GM12878 (cell line): Measurements from ENCODE around the gene FURIN.

Experiments
- CREM ChIP-seq: IDR thresholded peaks from 2 replicates; pipeline ENCODE4 v1.6.1; 2014; ENCODE audit warnings: antibody characterized with exemption, low read depth
- CTCF ChIP-seq, 3 experiments: IDR thresholded peaks in 2 of 3; conservative IDR thresholded peaks in 1 of 3; 2 replicates each; pipeline ENCODE4 v1.5.1; 2011; ENCODE audit warnings: low read depth in 3 of 3, low read length in 3 of 3, mild to moderate bottlenecking in 3 of 3, control low read depth in 2 of 3, moderate library complexity in 2 of 3, inconsistent platforms in 1 of 3, mixed read lengths in 1 of 3; ENCODE audit not compliant: control insufficient read depth in 2 of 3, insufficient read depth in 1 of 3; ENCODE audit errors: extremely low read depth in 1 of 3
- EZH2 ChIP-seq: IDR thresholded peaks from 2 replicates; pipeline ENCODE4 v1.6.1; 2012; ENCODE audit warnings: low read depth, mild to moderate bottlenecking, control low read depth, inconsistent platforms, low read length, borderline replicate concordance; ENCODE audit not compliant: control insufficient read depth
- GABPA ChIP-seq: IDR thresholded peaks from 2 replicates; pipeline ENCODE4 v1.6.1; 2014; ENCODE audit warnings: antibody characterized with exemption, low read depth, mild to moderate bottlenecking, inconsistent platforms
- HCFC1 ChIP-seq: fragments of 150-350 bp; IDR thresholded peaks from 2 replicates; pipeline ENCODE4 v1.6.1; 2014; ENCODE audit warnings: low read length
- HDAC6 ChIP-seq: fragments of 200-600 bp; sonication (generic); IDR thresholded peaks from one replicate; pipeline ENCODE4 v1.8.0; 2017; ENCODE audit warnings: antibody characterized with exemption; ENCODE audit not compliant: unreplicated experiment
- LARP7 ChIP-seq: fragments of 450-650 bp; IDR thresholded peaks from 2 replicates; pipeline ENCODE4 v1.6.1; 2017; ENCODE audit warnings: mild to moderate bottlenecking
- PBX3 ChIP-seq: IDR thresholded peaks from 2 replicates; pipeline ENCODE4 v1.6.1; 2011; ENCODE audit warnings: mild to moderate bottlenecking, low read depth, low read length, moderate library complexity; ENCODE audit not compliant: insufficient replicate concordance
- POLR2AphosphoS5 ChIP-seq: IDR thresholded peaks from 2 replicates; pipeline ENCODE4 v1.6.1; 2011; ENCODE audit warnings: mild to moderate bottlenecking, low read length, inconsistent platforms
- RELA ChIP-seq: fragments of 450-650 bp; IDR thresholded peaks from 2 replicates; pipeline ENCODE4 v1.8.0; 2014; ENCODE audit warnings: borderline replicate concordance; ENCODE audit not compliant: partially characterized antibody
- SMARCA5 ChIP-seq: fragments of 450-650 bp; IDR thresholded peaks from 2 replicates; pipeline ENCODE4 v1.6.1; 2017; ENCODE audit warnings: mild to moderate bottlenecking

GRCh38 chr15:90924375-90924774 lies 56.0 kb downstream of the FURIN start:
- TF ChIP-seq CTCF (IDR thresholded peaks at IDR 0.05 in 2 of 3, conservative IDR thresholded peaks at IDR 0.05 in 1 of 3; ENCODE audit: control insufficient read depth in 2 of 3, extremely low read depth in 1 of 3, insufficient read depth in 1 of 3, low read depth in 3 of 3, low read length in 3 of 3) (no peak), SMARCA5 (no peak), PBX3 (no peak), HCFC1 (no peak), POLR2AphosphoS5 (no peak), RELA (peak; percentile 41), HDAC6 (no peak), LARP7 (no peak), CREM (peak; percentile 63; the same call in 1 of the 2 replicates), GABPA (no peak), EZH2 (no peak)
